ENCODE measurements around the gene NFE2L1.
"Not testable (repeated sequence)": the region's sequence is repeated elsewhere in the genome, so short reads cannot be mapped to it uniquely, and the experiment has no call there.

NFE2L1 gene

GRCh38 chr17:48023400-48024148 is 24.6 kb upstream of the NFE2L1 start:
- peak; percentile 91 for DNase-seq

DNA sequence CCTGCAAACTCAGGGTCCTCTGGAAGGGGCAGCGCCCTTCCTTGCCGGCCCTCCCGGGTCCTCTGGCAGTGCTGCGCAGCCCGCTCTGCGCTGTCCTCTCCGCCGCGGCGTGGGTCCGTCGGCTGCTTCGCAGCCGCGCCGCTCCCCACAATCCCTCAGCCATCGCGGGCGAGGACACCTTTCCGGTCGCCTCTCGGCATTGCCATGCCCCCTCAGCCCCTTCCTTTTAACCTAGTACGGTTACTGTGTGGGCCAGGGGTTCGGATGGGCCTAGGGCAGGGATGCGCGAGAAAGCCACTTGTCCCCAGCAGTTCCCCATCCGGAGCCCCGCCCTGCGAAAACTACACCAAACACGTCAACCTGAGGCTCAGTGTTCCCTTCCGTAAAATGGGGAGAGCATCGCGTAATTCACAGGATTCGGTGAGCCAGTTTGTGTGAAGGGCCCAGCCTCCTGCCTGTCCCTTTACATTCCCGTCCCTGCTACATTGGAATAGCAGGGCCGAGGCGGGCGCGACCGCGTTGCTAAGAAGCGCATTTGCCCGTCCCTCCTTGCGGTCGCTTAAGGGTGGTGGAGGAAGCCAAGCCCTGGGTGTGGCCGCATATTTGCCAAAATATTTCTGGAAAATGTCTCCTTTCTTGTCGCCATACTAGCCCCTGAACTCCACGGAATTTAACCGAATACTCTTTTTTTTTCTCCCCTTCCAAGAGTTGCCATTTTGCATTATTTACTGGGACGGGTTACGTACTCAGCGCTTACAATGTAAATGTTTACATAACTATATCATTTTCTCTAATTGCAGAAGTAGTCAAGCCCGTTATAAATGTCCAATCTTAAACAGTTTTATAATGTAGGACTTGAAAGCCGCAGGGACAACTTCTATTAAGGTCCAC is 23.8 kb upstream of the NFE2L1 start:
- DNase-seq: peak; percentile 82

GRCh38 chr17:48025040-48025903 is 22.9 kb upstream of the NFE2L1 start:
- peak; percentile 98 for DNase-seq

- peak; percentile 55 for DNase-seq
Measured at GRCh38 chr17:48025904-48026501, 22.2 kb upstream of the NFE2L1 start.

DNA sequence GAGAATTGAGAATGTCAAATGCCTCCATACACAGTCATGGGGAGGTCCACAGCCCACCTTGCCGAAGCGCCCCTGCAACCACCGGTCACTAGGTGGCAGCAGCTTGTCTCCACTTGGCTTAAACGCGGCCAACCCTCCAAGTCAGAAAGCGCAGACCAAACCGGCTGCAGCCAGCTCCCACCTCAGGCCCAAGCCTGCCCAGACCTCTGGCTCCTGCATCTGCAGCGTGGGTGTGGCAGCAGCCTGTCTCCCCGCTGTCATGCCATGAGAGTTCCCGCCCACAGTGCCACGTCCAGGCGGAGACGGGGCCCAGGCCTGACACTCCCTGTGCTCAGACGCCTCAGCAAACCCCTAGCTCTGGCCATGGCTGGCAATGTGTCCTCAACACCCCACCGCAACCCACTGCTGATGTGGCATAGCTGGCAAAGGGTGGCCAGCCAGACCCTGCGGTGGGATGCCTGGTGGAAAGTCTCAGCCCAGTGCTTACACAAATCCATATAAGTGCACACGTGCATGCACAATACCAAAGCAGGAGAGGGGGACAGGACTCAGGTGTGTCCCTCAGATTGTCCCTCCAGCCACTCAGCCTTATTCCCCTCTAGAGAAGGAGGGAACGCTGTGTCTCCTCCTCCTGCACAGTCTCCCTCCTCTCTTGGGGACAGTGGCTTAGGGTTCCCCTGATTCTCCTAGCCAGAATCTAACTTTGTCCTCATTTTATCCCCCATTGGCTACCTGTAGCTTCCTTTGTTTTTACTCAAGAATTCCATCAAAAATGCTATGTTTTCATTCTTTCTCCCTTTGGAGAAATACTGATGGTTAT is 21.4 kb upstream of the NFE2L1 start:
- DNase-seq: peak; percentile 95

- DNase-seq: no peak
Measured at GRCh38 chr17:48027322-48027981, 20.7 kb upstream of the NFE2L1 start.

DNA sequence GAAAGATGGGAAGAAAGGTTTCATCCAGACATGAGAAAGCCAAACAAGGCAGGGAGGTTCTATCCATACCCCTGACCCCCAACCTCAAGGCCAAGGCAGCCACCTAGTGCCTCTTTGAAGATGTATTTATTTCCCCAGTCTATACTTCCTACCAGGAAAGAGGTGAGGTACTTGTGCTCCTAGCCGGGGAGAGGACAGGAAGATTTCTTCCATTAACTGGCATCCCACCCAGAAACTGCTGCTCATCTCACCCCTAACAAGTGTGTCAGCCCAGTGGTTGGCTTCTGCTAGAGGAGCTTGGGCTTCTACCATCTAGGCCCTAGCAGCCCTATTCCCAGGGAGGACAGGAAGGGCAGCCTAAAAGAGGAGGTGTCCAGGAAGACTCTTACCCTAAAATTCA is 19.4 kb upstream of the NFE2L1 start:
- no peak for DNase-seq

GRCh38 chr17:48030531-48030930 is 17.6 kb upstream of the NFE2L1 start:
- DNase-seq: peak; percentile 75

- no peak for DNase-seq
Measured at GRCh38 chr17:48031966-48032365, 16.2 kb upstream of the NFE2L1 start.

DNA sequence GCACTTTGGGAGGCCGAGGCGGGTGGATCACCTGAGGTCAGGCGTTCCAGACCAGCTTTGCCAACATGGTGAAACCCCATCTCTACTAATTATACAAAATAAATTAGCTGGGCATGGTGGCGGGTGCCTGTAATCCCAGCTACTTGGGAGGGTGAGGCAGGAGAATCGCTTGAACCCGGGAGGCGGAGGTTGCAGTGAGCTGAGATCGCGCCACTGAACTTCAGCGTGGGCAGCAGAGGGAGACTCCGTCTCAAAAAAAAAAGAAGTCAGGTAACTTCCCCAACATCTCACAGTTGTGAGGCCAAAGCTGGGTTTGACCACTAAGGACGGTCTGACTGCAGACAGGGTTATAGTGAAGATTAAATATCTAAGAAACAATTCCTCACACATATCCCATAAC is 13.4 kb upstream of the NFE2L1 start:
- DNase-seq: not testable (repeated sequence)

GRCh38 chr17:48036693-48037035 is 11.5 kb upstream of the NFE2L1 start:
- DNase-seq: no peak

DNA sequence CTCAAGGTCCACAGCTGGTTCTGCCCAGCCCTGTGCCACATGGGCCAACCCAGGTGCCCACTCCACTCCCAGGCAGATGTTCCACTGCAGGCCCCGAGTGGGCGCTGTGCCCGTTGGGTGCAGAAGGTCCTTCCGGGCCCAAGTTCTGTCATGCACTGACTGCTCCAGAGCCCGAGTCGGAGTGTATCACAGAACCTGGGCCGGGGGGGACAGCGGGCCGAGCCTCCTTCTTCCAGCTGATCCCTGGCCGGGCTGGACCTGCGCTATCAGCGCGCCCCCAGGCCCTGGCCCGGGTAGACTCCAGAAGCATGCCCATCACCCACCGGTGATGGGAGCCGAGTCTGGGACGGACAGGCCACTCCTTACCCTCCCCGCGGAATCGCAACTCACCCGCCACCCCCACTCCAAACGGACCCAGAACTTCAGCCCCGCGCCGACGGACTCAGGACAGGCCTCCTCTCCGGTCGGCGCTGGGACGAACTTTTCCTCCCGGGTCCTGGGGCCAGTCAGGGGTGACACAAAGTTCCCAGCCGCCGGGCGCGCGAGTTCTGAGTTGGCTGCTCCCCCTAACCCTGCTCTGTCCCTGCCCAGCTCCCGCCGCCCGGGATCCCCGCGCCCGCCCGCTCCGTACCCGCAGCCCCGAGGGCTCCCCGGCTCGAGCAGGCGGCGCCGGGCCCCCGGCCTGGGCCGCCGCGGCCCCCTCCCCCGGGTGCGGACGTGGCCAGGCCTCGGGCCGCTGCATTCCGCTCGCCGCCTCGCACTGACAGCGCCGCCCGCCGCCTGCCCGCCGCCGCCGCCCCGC is 10.9 kb upstream of the NFE2L1 start, which contains the start of gene COPZ2:
TSS of gene COPZ2 (minus strand) at position 762 of the 802 bp plus-strand sequence. CDS start at position 742, 20 bp downstream.
- DNase-seq: peak; percentile 68

DNA sequence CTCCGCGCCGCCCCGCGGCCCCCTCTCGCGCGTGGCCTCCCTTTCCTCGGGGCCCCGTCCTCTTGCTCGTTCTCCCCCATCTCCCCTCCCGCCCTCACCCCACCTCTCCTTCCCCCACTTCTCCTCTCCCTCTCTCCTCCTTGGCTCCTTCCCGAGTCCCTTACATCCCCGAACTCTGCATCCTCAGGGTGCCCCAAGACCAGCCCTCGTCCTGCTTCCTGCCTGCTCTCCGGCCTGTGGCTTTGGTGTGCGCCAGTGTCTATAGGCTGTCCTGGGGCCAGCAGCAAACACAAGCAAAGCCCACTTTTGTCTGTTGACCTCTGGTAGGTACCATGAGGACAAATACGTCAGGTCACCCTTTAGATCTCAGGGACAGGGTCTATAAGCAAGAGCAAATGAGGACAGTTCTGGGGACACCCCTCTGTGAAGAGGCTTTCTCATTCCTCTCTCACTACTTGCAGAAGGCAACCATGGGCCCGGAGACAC is 10.3 kb upstream of the NFE2L1 start:
- DNase-seq: peak; percentile 67

- no peak for DNase-seq
Measured at GRCh38 chr17:48038687-48039086, 9.5 kb upstream of the NFE2L1 start.

- no peak for DNase-seq
Measured at GRCh38 chr17:48043176-48043575, 5.0 kb upstream of the NFE2L1 start.

GRCh38 chr17:48044851-48045250 is 3.3 kb upstream of the NFE2L1 start:
- no peak for DNase-seq

- peak; percentile 74 for DNase-seq
Measured at GRCh38 chr17:48045316-48046001, 2.7 kb upstream of the NFE2L1 start.

GRCh38 chr17:48046296-48046695 is 1.9 kb upstream of the NFE2L1 start:
- DNase-seq: no peak

DNA sequence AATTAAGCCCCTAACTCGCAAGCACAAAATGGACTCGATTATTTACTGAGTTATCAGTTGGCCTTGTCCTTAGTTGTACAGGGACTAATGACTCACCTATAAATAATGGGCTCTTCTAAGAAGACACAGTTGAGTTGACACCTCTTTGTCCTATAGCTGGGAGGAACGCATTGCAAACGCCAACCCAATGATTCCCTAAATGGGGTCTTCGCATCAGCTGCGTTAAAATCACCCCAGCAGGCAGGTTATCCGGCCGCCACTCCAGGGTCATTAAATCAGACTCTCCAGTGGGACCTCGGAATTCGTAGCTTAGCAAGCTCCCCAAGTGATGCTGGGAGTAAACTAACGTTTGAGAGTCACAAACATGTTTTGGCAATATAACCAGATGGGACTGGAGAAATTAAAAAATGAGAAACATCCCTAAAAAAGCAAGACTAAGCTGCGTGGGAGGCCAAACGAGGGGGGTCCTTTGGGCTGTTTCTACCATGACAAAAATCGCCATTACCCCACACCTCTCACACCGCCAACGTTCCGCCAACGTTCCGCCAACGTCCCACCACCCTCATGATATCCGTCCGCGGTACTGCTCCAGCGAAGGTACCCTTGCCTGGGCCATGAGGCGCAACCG is 932 bp upstream of the NFE2L1 start:
- DNase-seq: no peak

Measured in femur (tissue), 1 donor.